T-cell (primary cell): Measurements from ENCODE around the gene MSH3. TPM values are rescaled to one million over a fixed set of nuclear protein-coding genes. Genes with fewer than 3 reads are reported as not detected.
"Not testable (repeated sequence)": the region's sequence is repeated elsewhere in the genome, so short reads cannot be mapped to it uniquely, and the experiment has no call there.

Experiments used
- ATAC-seq, 4 experiments: fragments of 200-7000 bp in 3 of 4; fragments of 150-1000 bp in 1 of 4; cut with Tn5 transposase; replicated peaks in 1 of 4; 1 replicate in 3 of 4; 2 replicates in 1 of 4; pipeline ENCODE4 v1.10.0; 2021; ENCODE audit warnings: moderate library complexity in 3 of 4, mild to moderate bottlenecking in 2 of 4, moderate number of reproducible peaks in 1 of 4
- CTCF ChIA-PET, 2 donors: fragments of 300-600 bp; sonication (Branson Sonifier 250); formaldehyde crosslinking; loops; one replicate each; lab custom pipeline; 2022; ENCODE audit warnings: antibody characterized with exemption in 2 of 2; lab: Charles Lee
- POLR2A ChIA-PET, 2 donors: fragments of 300-600 bp; sonication (Branson Sonifier 250); formaldehyde crosslinking; loops; one replicate each; lab custom pipeline; 2022; ENCODE audit warnings: antibody characterized with exemption in 2 of 2; lab: Charles Lee
- DNase-seq, 35 experiments: peaks; one replicate each; pipeline versions ENCODE4 v3.0.0 to v3.0.0-alpha.2; 2013 to 2023
- H3K27ac ChIP-seq: one replicate; pipeline ENCODE4 v1.5.1; 2013; ENCODE audit warnings: low read length
- H3K27me3 ChIP-seq, 2 experiments: replicated peaks in 1 of 2; 1 replicate in 1 of 2; 2 replicates in 1 of 2; pipeline versions ENCODE4 v1.6.1 to v1.7.0; 2013; ENCODE audit warnings: low read length in 1 of 2, mixed read lengths in 1 of 2; ENCODE audit not compliant: control insufficient read depth in 2 of 2, insufficient read depth in 2 of 2; ENCODE audit errors: extremely low read depth in 1 of 2
- H3K36me3 ChIP-seq, 2 donors: 1 replicate in 1 of 2; 2 replicates in 1 of 2; pipeline versions ENCODE4 v1.6.1 to v1.7.0; 2013; ENCODE audit warnings: low read length in 1 of 2; ENCODE audit not compliant: control insufficient read depth in 2 of 2, insufficient read depth in 1 of 2; ENCODE audit errors: extremely low read depth in 1 of 2
- H3K4me1 ChIP-seq, 2 experiments: 1 replicate in 1 of 2; 2 replicates in 1 of 2; pipeline versions ENCODE4 v1.6.1 to v1.7.0; 2013; ENCODE audit warnings: low read length in 2 of 2, mixed read lengths in 1 of 2; ENCODE audit not compliant: insufficient read depth in 2 of 2, control insufficient read depth in 1 of 2; ENCODE audit errors: extremely low read depth in 1 of 2
- H3K4me3 ChIP-seq, 2 donors: 1 replicate in 1 of 2; 2 replicates in 1 of 2; pipeline versions ENCODE4 v1.5.1 to v1.7.0; 2013; ENCODE audit warnings: mild to moderate bottlenecking in 2 of 2, low read length in 1 of 2, moderate library complexity in 1 of 2; ENCODE audit not compliant: control insufficient read depth in 1 of 2; ENCODE audit errors: extremely low read depth in 1 of 2
- H3K9me3 ChIP-seq: 2 replicates; pipeline ENCODE4 v1.7.0; 2013
- H3K27ac Mint-ChIP-seq, 2 donors: one replicate each; pipeline ENCODE4 v1.8.0; 2020 to 2021; ENCODE audit warnings: mild to moderate bottlenecking in 2 of 2, mixed read lengths in 2 of 2
- H3K27me3 Mint-ChIP-seq, 2 donors: one replicate each; pipeline ENCODE4 v1.8.0; 2021 to 2022; ENCODE audit warnings: mixed read lengths in 2 of 2
- H3K36me3 Mint-ChIP-seq: one replicate; pipeline ENCODE4 v1.8.0; 2021; ENCODE audit warnings: mixed read lengths
- H3K4me1 Mint-ChIP-seq, 3 donors: one replicate each; pipeline ENCODE4 v1.8.0; 2020 to 2022; ENCODE audit warnings: mixed read lengths in 3 of 3, mild to moderate bottlenecking in 1 of 3
- H3K4me3 Mint-ChIP-seq, 3 donors: one replicate each; pipeline ENCODE4 v1.8.0; 2020 to 2022; ENCODE audit warnings: mild to moderate bottlenecking in 3 of 3, mixed read lengths in 3 of 3, moderate library complexity in 3 of 3
- H3K9me3 Mint-ChIP-seq, 3 donors: one replicate each; pipeline ENCODE4 v1.8.0; 2020 to 2022; ENCODE audit warnings: mixed read lengths in 3 of 3
- WGBS: methylation state at CpG from one replicate; pipeline ENCODE4 v1.1.5; 2013; ENCODE audit warnings: missing lambda C conversion rate; ENCODE audit not compliant: insufficient coverage; 5-methylcytosine and 5-hydroxymethylcytosine counted together
- total RNA-seq, 35 experiments: library from RNA in 6 of 35; stranded (reverse) in 6 of 35; fragments of 120-200 nt in 1 of 35; gene quantifications; one replicate each; pipeline versions ENCODE4 v1.2.1 to v1.2.4 and lab custom pipeline; 2013 to 2026

MSH3 gene
- total RNA-seq, 5 donors from 2014 or later (not counting 1 experiment from before 2014, with no cell fraction given), result 10.8 to 20.8 (median 16.3) TPM

GRCh38 chr5:80871541-80871961 lies 217.1 kb downstream of the MSH3 start:
- H3K4me1 ChIP-seq, result no peaks in the 10 kb centered on the region
- H3K9me3 Mint-ChIP-seq, result no peaks in the 10 kb centered on the region
- H3K4me1 Mint-ChIP-seq, result no peaks in the 10 kb centered on the region
- ATAC-seq (no peak), DNase-seq (no peak)
- H3K27ac ChIP-seq, result no peak overlapping the region
- WGBS, result 58% methylated on average over 2 of the region's 4 CpGs
- no peaks in the 10 kb centered on the region for H3K27me3 Mint-ChIP-seq
- no peak overlapping the region for H3K27ac Mint-ChIP-seq
- ChIA-PET POLR2A (interaction anchor here in 1 of 2 donors (0.6 kb wide), 1 partner anchor 64 kb away, joined by 3 read pairs; no protein-coding TSS in a partner anchor), CTCF (no interaction called here)
- peaks cover 0 to 23% of the 10 kb centered on the region in 2 donors for H3K36me3 ChIP-seq
- H3K9me3 ChIP-seq, result no peaks in the 10 kb centered on the region
- no peaks in the 10 kb centered on the region for H3K27me3 ChIP-seq
- no peak overlapping the region for H3K4me3 ChIP-seq
- no peak overlapping the region for H3K4me3 Mint-ChIP-seq
- H3K36me3 Mint-ChIP-seq, result peaks cover 69% of the 10 kb centered on the region

GRCh38 chr5:80874162-80874561 lies 219.7 kb downstream of the MSH3 start:
- Mint-ChIP-seq H3K27ac (no peak overlapping the region), H3K9me3 (no peaks in the 10 kb centered on the region), H3K27me3 (no peaks in the 10 kb centered on the region), H3K36me3 (peaks cover 63% of the 10 kb centered on the region), H3K4me3 (no peak overlapping the region), H3K4me1 (no peaks in the 10 kb centered on the region)
- DNase-seq (no peak), ATAC-seq (no peak)
- Histone ChIP-seq H3K9me3 (no peaks in the 10 kb centered on the region), H3K4me3 (no peak overlapping the region), H3K4me1 (no peaks in the 10 kb centered on the region), H3K27me3 (no peaks in the 10 kb centered on the region), H3K36me3 (peaks cover 7 to 21% of the 10 kb centered on the region in 2 donors), H3K27ac (no peak overlapping the region)
- 94% methylated on average over 2 of the region's 2 CpGs for WGBS
- CTCF ChIA-PET, result interaction anchor here in 1 of 2 donors (0.5 kb wide), 1 partner anchor 120 kb away, joined by 3 read pairs; no protein-coding TSS in a partner anchor
- POLR2A ChIA-PET, result no interaction called here

GRCh38 chr5:80877592-80877991 lies 223.1 kb downstream of the MSH3 start:
- Histone ChIP-seq H3K4me1 (no peaks in the 10 kb centered on the region), H3K4me3 (no peak overlapping the region), H3K27me3 (no peaks in the 10 kb centered on the region), H3K27ac (no peak overlapping the region), H3K9me3 (no peaks in the 10 kb centered on the region), H3K36me3 (peaks cover 7 to 13% of the 10 kb centered on the region in 2 donors)
- Mint-ChIP-seq H3K9me3 (no peaks in the 10 kb centered on the region), H3K4me1 (no peaks in the 10 kb centered on the region), H3K27ac (no peak overlapping the region), H3K27me3 (no peaks in the 10 kb centered on the region), H3K4me3 (no peak overlapping the region), H3K36me3 (peaks cover 76% of the 10 kb centered on the region)
- ChIA-PET POLR2A (no interaction called here), CTCF (interaction anchor here in 1 of 2 donors (1.0 kb wide), 1 partner anchor 230 kb away, joined by 7 read pairs; no protein-coding TSS in a partner anchor)
- WGBS, result 100% methylated on average over 2 of the region's 3 CpGs
- DNase-seq, result no peak
- no peak for ATAC-seq

- ATAC-seq (no peak), DNase-seq (no peak)
- H3K27ac ChIP-seq, result no peak overlapping the region
- H3K4me1 ChIP-seq, result no peaks in the 10 kb centered on the region
- no peaks in the 10 kb centered on the region for H3K9me3 ChIP-seq
- WGBS, result no CpG with 5 or more reads among the region's 4 CpGs
- peaks cover 7 to 10% of the 10 kb centered on the region in 2 donors for H3K36me3 ChIP-seq
- Mint-ChIP-seq H3K9me3 (no peaks in the 10 kb centered on the region), H3K27me3 (no peaks in the 10 kb centered on the region), H3K36me3 (peaks cover 47% of the 10 kb centered on the region), H3K4me3 (no peak overlapping the region), H3K4me1 (peaks cover 0 to 7% (median 3%) of the 10 kb centered on the region in 3 donors), H3K27ac (no peak overlapping the region)
- CTCF ChIA-PET, result no interaction called here
- H3K27me3 ChIP-seq, result no peaks in the 10 kb centered on the region
- POLR2A ChIA-PET, result no interaction called here
- no peak overlapping the region for H3K4me3 ChIP-seq
These were observed 227.3 kb downstream of the MSH3 start for GRCh38 chr5:80881726-80882125.

GRCh38 chr5:80883390-80883789 lies 228.9 kb downstream of the MSH3 start:
- H3K4me3 Mint-ChIP-seq, ATAC-seq, H3K4me1 ChIP-seq, H3K27me3 Mint-ChIP-seq, H3K4me3 ChIP-seq, DNase-seq, POLR2A ChIA-PET, H3K9me3 Mint-ChIP-seq, H3K27me3 ChIP-seq, H3K9me3 ChIP-seq, H3K4me1 Mint-ChIP-seq, H3K27ac ChIP-seq, H3K36me3 ChIP-seq, CTCF ChIA-PET: not testable (repeated sequence)
- peak overlapping the region in 1 of 2 donors; percentile 37 for H3K27ac Mint-ChIP-seq
- WGBS, result no CpG with 5 or more reads among the region's 3 CpGs
- H3K36me3 Mint-ChIP-seq, result peaks cover 35% of the 10 kb centered on the region

- Mint-ChIP-seq H3K27me3 (no peaks in the 10 kb centered on the region), H3K4me3 (no peak overlapping the region), H3K9me3 (no peaks in the 10 kb centered on the region), H3K4me1 (peaks cover 0 to 7% (median 3%) of the 10 kb centered on the region in 3 donors), H3K36me3 (peaks cover 35% of the 10 kb centered on the region), H3K27ac (peak overlapping the region in 1 of 2 donors; percentile 50)
- H3K4me1 ChIP-seq, result no peaks in the 10 kb centered on the region
- WGBS, result 100% methylated on average over 2 of the region's 3 CpGs
- POLR2A ChIA-PET, result no interaction called here
- DNase-seq, result no peak
- no peaks in the 10 kb centered on the region for H3K36me3 ChIP-seq
- no peak for ATAC-seq
- CTCF ChIA-PET, result interaction anchor here in 1 of 2 donors (1.1 kb wide), 1 partner anchor 90 kb away, joined by 3 read pairs; no protein-coding TSS in a partner anchor
- H3K4me3 ChIP-seq, result no peak overlapping the region
- H3K27me3 ChIP-seq, result no peaks in the 10 kb centered on the region
- H3K27ac ChIP-seq, result no peak overlapping the region
- H3K9me3 ChIP-seq, result no peaks in the 10 kb centered on the region
These were observed 229.8 kb downstream of the MSH3 start for GRCh38 chr5:80884086-80884813.
